ENCODE results near the gene ZNF407.

ZNF407 gene

DNA sequence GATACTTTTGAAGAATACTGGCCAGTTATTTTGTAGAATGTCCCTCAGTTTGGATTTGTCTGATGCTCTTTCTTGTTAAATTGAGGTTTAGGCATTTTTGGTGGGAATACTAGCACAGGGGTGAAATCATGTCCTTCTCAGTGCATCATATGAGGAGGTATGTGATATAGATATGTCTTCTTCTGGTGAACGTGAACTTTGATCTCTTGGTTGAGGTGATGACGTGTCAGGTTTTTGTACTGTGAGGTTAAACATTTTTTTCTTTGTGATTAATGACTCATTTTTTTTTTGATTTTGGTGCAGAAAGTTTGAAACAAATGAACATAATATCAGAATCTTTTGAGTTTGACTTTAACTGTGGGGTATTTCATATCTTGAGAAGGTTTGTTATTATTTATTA, 11.0 kb downstream of the ZNF407 start:
- peaks cover 46% of the 10 kb centered on the region for H3K4me1 Mint-ChIP-seq
- H3K36me3 Mint-ChIP-seq: peaks cover 14% of the 10 kb centered on the region
- no peak for ATAC-seq
- no peak overlapping the region for H3K4me3 Mint-ChIP-seq
- H3K27me3 Mint-ChIP-seq: no peaks in the 10 kb centered on the region
- no peak overlapping the region for H3K27ac Mint-ChIP-seq
- no peaks in the 10 kb centered on the region for H3K9me3 Mint-ChIP-seq

GRCh38 chr18:74609535-74609934, 11.9 kb downstream of the ZNF407 start:
- Mint-ChIP-seq H3K4me3 (no peak overlapping the region), H3K27me3 (no peaks in the 10 kb centered on the region), H3K9me3 (no peaks in the 10 kb centered on the region), H3K4me1 (peaks cover 39% of the 10 kb centered on the region), H3K36me3 (peaks cover 7% of the 10 kb centered on the region), H3K27ac (no peak overlapping the region)
- no peak for ATAC-seq

- no peak overlapping the region for H3K4me3 Mint-ChIP-seq
- ATAC-seq: no peak
- peaks cover 7% of the 10 kb centered on the region for H3K36me3 Mint-ChIP-seq
- H3K27ac Mint-ChIP-seq: no peak overlapping the region
- no peaks in the 10 kb centered on the region for H3K27me3 Mint-ChIP-seq
- H3K4me1 Mint-ChIP-seq: peaks cover 39% of the 10 kb centered on the region
- H3K9me3 Mint-ChIP-seq: no peaks in the 10 kb centered on the region
Observed at GRCh38 chr18:74610051-74610615, 12.5 kb downstream of the ZNF407 start.

DNA sequence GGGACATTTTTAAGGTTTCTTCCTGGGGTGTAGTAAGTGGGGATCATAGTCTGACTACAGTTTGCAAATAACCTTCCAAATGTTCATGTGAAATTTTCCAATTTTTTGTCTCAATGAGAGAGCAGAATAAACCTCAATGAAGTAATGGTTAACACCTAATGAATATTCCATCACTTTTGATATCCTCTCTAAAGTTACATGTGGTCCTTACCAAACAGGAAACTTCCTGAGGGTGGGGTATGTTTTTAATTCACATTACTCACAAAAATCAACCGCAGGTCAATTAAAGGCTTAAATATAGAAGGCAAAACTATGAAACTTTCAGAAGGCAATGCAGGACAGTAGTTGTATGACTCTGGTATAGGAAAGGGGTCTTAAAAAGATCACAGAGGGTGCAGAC, 13.2 kb downstream of the ZNF407 start:
- Mint-ChIP-seq H3K4me3 (no peak overlapping the region), H3K9me3 (no peaks in the 10 kb centered on the region), H3K36me3 (peaks cover 7% of the 10 kb centered on the region), H3K27me3 (no peaks in the 10 kb centered on the region), H3K27ac (no peak overlapping the region), H3K4me1 (peaks cover 39% of the 10 kb centered on the region)
- ATAC-seq: no peak

- Mint-ChIP-seq H3K4me1 (peaks cover 39% of the 10 kb centered on the region), H3K4me3 (no peak overlapping the region), H3K27ac (no peak overlapping the region), H3K27me3 (no peaks in the 10 kb centered on the region), H3K36me3 (peaks cover 7% of the 10 kb centered on the region), H3K9me3 (no peaks in the 10 kb centered on the region)
- ATAC-seq: no peak
Observed at GRCh38 chr18:74611765-74612164, 14.1 kb downstream of the ZNF407 start.

DNA sequence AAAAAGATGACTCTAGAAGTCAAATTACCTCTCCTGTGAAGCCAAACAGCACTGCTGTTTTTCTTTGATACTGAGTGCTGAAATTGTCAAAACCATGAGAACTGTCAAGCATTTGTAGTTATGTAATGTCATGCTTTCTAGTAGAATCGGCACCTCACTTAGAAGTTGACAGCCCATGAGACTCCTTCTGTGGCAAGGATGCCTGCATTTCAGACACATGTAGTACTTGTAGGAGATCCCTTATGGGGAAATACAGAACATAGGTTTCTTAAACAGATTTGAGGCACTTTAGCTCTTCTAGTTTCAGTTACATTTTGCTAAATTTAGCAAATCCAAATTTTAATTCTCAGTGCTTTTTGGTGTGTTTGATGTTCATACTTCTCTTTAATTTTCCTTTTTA, 15.7 kb downstream of the ZNF407 start:
- Mint-ChIP-seq H3K27me3 (no peaks in the 10 kb centered on the region), H3K4me1 (peaks cover 37% of the 10 kb centered on the region), H3K9me3 (no peaks in the 10 kb centered on the region), H3K36me3 (peaks cover 6% of the 10 kb centered on the region), H3K27ac (no peak overlapping the region), H3K4me3 (no peak overlapping the region)
- ATAC-seq: no peak

DNA sequence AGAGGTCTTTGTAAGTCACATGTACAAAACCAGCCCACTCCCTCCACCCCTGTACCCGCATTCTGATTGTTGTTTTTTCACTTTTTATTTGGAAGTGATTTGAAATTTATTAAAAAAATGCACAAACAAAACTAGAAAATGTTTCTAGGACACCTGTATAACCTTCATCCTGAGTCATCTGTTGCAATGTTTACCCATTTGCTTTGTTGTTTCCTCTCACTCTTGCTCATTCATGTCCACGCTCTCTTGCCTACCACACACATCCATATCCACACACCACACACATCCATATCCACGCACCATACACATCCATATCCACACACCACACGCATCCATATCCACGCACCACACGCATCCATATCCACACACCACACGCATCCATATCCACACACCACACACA, 18.8 kb downstream of the ZNF407 start:
- no peaks in the 10 kb centered on the region for H3K27me3 Mint-ChIP-seq
- H3K27ac Mint-ChIP-seq: no peak overlapping the region
- ATAC-seq: no peak
- no peaks in the 10 kb centered on the region for H3K9me3 Mint-ChIP-seq
- peaks cover 8% of the 10 kb centered on the region for H3K4me1 Mint-ChIP-seq
- no peaks in the 10 kb centered on the region for H3K36me3 Mint-ChIP-seq
- H3K4me3 Mint-ChIP-seq: no peak overlapping the region

DNA sequence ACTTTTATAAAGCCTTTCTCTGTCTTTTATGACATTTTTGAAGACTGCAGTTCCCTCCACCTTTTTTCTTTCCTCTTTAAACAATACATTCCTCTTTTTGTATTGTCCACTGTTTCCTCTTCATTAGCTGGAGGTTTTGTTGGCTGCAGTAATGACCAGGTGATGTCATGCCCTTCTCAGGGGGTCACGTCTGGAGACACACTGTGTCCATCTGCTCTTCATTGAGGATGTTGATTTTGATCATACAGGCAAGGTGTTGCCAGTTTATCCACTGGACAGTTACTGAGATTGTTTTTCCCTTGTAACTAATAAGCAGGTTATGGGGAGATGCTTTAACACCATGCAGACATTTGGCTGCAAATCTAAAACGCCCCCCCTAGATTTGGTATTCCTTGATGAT, 19.8 kb downstream of the ZNF407 start:
- H3K4me1 Mint-ChIP-seq: peaks cover 5% of the 10 kb centered on the region
- ATAC-seq: no peak
- H3K4me3 Mint-ChIP-seq: no peak overlapping the region
- no peaks in the 10 kb centered on the region for H3K9me3 Mint-ChIP-seq
- H3K27ac Mint-ChIP-seq: no peak overlapping the region
- H3K27me3 Mint-ChIP-seq: no peaks in the 10 kb centered on the region
- no peaks in the 10 kb centered on the region for H3K36me3 Mint-ChIP-seq

GRCh38 chr18:74622072-74622471, 24.4 kb downstream of the ZNF407 start:
- Mint-ChIP-seq H3K36me3 (no peaks in the 10 kb centered on the region), H3K27ac (no peak overlapping the region), H3K4me1 (no peaks in the 10 kb centered on the region), H3K27me3 (no peaks in the 10 kb centered on the region), H3K4me3 (no peak overlapping the region), H3K9me3 (no peaks in the 10 kb centered on the region)
- ATAC-seq: no peak

DNA sequence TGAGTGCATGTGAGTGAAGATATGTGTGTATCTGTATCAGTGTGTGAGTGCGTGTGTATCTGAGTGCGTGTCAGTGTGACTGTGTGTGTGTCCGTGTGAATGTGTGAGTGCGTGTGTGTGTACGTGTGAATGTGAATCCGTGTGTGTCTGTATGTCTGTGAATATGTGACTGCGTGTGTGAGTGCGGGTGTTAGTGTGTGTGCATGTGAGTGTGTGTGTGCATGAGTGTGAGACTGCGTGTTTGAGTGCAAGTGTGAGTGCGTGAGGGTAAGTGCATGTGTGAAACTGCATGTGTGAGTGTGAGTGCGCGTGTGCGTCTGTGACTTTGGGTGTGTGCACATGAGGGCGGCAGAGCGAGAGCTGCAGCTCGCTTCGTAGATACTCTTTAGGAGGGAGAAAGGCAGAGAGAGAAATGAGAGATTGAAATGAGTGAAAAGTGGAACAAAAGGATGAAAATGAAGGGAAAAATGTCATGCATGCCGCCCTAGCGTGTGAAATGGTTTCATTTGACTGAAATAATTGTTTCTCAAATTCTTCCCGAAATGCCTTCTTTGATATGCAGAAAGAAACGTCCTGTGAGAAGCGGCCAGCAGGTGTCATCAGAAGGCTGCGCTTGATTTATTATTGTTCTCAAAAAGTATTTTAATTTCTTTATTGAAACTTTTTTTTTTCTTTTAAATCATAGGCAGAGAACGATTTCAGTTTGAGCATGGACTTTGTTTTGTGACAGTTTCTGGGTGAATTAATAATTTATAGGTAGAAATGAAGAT, 25.6 kb downstream of the ZNF407 start:
- no peak overlapping the region for H3K4me3 Mint-ChIP-seq

GRCh38 chr18:74624466-74624865, 26.8 kb downstream of the ZNF407 start:
- Mint-ChIP-seq H3K27ac (no peak overlapping the region), H3K9me3 (no peaks in the 10 kb centered on the region), H3K36me3 (no peaks in the 10 kb centered on the region), H3K4me3 (no peak overlapping the region), H3K27me3 (no peaks in the 10 kb centered on the region), H3K4me1 (peaks cover 6% of the 10 kb centered on the region)
- ATAC-seq: no peak

More for the DNA sequence above, 25.6 kb downstream of the ZNF407 start:
- Mint-ChIP-seq H3K4me1 (peaks cover 6% of the 10 kb centered on the region), H3K27ac (no peak overlapping the region), H3K27me3 (no peaks in the 10 kb centered on the region), H3K36me3 (no peaks in the 10 kb centered on the region), H3K9me3 (no peaks in the 10 kb centered on the region)
- no peak for ATAC-seq

DNA sequence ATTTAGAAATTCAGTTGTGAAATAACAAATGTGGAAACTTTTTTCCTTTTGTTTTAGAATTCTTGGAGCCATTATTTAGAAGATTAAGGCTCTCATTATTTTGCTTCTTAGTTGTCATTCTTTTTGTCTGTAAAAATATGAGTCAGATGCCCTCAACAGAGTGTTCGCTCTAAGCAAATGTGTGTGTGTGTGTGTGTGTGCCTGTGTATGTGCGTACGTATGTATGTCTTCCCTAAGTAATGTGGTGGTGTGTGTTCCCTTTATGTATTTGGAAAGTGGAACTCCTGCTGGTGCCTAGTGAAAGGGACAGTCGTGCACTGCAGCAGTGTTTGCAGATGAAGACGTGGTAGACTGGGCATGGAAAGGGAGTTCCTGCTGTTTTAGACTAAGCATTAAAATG, 27.5 kb downstream of the ZNF407 start:
- ATAC-seq: no peak
- H3K9me3 Mint-ChIP-seq: no peaks in the 10 kb centered on the region
- H3K4me3 Mint-ChIP-seq: no peak overlapping the region
- H3K36me3 Mint-ChIP-seq: no peaks in the 10 kb centered on the region
- peaks cover 6% of the 10 kb centered on the region for H3K4me1 Mint-ChIP-seq
- no peaks in the 10 kb centered on the region for H3K27me3 Mint-ChIP-seq
- H3K27ac Mint-ChIP-seq: no peak overlapping the region

DNA sequence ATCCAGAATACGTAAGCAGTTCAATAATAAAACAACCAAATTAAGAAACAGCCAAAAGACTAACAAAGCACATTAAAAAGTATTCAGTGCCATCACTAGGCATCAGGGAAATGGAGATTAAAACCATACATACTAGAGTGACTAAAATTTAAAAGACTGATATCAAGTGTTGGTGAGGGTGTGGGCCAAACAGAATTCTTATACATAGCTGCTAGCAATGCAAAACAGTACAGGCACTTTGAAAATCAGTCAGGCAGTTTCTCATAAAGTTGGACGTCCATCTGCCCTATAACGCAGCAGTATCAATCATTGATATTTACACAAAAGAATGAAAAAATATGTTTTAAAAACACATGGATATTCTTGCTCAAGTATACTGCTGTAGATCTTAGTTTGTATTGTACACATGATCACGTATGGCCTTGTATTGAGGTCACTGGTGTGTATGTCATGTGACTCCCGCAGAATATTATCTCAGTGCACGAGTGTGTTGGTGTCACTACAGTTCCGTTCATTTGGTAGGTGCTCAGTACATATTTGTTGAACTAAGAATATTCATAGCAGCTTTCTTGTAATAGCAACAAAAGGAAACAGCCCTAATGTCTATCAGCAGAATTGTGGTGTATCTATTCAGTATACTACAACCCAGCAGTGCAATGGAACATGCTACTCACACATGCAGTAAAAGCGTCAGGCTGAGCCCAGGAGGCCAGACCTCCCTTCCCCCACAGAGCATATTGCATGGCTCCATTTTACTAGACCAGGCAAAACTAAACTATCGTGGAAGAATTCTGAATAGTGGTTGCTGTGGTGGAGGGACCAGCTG, 28.6 kb downstream of the ZNF407 start:
- Mint-ChIP-seq H3K9me3 (no peaks in the 10 kb centered on the region), H3K36me3 (peaks cover 8% of the 10 kb centered on the region), H3K27me3 (no peaks in the 10 kb centered on the region), H3K27ac (no peak overlapping the region), H3K4me3 (no peak overlapping the region), H3K4me1 (peaks cover 6% of the 10 kb centered on the region)
- ATAC-seq: no peak

GRCh38 chr18:74630804-74631203, 33.1 kb downstream of the ZNF407 start:
- ATAC-seq: no peak
- no peaks in the 10 kb centered on the region for H3K27me3 Mint-ChIP-seq
- no peak overlapping the region for H3K27ac Mint-ChIP-seq
- H3K4me1 Mint-ChIP-seq: peaks cover 6% of the 10 kb centered on the region
- H3K9me3 Mint-ChIP-seq: no peaks in the 10 kb centered on the region
- no peak overlapping the region for H3K4me3 Mint-ChIP-seq
- H3K36me3 Mint-ChIP-seq: peaks cover 49% of the 10 kb centered on the region

DNA sequence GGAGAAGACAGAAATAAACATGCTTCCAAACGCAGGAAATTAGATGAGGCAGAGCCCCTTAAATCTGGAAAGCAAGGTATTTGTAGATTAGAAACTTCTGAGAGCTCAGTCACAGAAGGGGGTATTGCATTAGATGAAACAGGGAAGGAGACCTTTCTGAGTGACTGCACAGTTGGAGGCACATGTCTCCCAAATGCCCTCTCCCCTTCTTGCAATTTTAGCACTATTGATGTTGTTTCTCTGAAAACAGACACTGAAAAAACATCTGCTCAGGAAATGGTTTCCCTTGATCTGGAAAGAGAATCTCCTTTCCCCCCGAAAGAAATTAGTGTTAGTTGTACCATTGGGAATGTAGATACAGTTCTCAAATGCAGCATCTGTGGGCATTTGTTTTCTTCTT, 33.5 kb downstream of the ZNF407 start:
- Mint-ChIP-seq H3K27ac (no peak overlapping the region), H3K4me1 (peaks cover 6% of the 10 kb centered on the region), H3K9me3 (no peaks in the 10 kb centered on the region), H3K27me3 (no peaks in the 10 kb centered on the region), H3K4me3 (no peak overlapping the region), H3K36me3 (peaks cover 49% of the 10 kb centered on the region)
- no peak for ATAC-seq

Measured in stimulated activated memory B cell treated with anti-CD40 and anti-IgM and Interleukin-4, amounts not matched to agents 10 μg/mL and 1 μg/mL and 100 μg/mL, for 72 hours (primary cell).